ENCODE results near the gene GMFB. TPM values are rescaled to one million over a fixed set of nuclear protein-coding genes. Genes with fewer than 3 reads are reported as not detected.
A peak's percentile ranks its signal among the peaks of the same experiment; 100 is the strongest.
"Not testable (repeated sequence)": the region's sequence is repeated elsewhere in the genome, so short reads cannot be mapped to it uniquely, and the experiment has no call there.

Gene GMFB
- polyA plus RNA-seq, 2 of the 4 experiments (the other 2 are of a cell fraction) = 45.5 to 66.7 TPM

DNA sequence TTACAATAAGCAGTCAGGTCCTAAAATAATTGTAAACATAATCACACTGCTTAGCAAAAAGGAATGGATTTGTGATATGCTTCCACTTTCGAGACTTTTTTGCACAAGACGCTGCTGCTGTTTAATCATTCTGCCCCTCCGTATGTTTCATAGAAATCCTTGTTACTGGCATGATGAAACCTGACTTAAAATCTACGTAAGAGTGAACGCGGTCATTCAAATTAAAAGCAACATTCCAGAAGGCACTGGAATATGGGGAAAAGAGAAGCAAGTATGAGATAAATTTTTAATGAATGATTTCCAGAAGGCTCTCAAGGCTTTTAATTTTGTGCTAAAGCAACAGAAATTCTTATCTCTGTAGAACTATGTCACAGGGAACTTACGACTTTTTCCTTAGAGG, 48.7 kb downstream of the GMFB start:
- H3K27ac ChIP-seq = peak overlapping the region; percentile 94 to 98
- POLR2A ChIA-PET = no interaction called here
- WGBS (ENCODE audit: missing lambda C conversion rate) = 54% methylated on average over 7 of the region's 7 CpGs
- CTCF ChIA-PET = interaction anchor here (0.6 to 1.4 kb wide), 4 partner anchors 17 to 79 kb away, joined by 3 to 6 read pairs (median 4); no protein-coding TSS in a partner anchor
- H3K4me1 ChIP-seq = peaks cover 40% of the 10 kb centered on the region
- H3K4me2 ChIP-seq = peak overlapping the region; percentile 93
- DNase-seq (ENCODE audit: low read depth in 1 of 2, low spot score in 1 of 2) = no peak
- no peak for FAIRE-seq
- H3K9me3 ChIP-seq = no peaks in the 10 kb centered on the region
- no peak for TF ChIP-seq HOXB13 (CRISPR knock-in tag; IDR thresholded peaks at IDR 0.05; ENCODE audit: low read depth)
- TF ChIP-seq RNF2 (IDR thresholded peaks at IDR 0.05; ENCODE audit: borderline replicate concordance, low read depth) = no peak
- TF ChIP-seq RAD21 (conservative IDR thresholded peaks at IDR 0.05 in 1 of 2, IDR thresholded peaks at IDR 0.05 in 1 of 2) = no peak
- no peak for TF ChIP-seq ATOH8 (CRISPR knock-in tag; IDR thresholded peaks at IDR 0.05; ENCODE audit: low read depth)
- no peak for TF ChIP-seq HOXA7 (CRISPR knock-in tag; IDR thresholded peaks at IDR 0.05)
- no peak for TF ChIP-seq FOSB (CRISPR knock-in tag; IDR thresholded peaks at IDR 0.05)
- TF ChIP-seq ZC3H11A (IDR thresholded peaks at IDR 0.05) = no peak
- no peak for TF ChIP-seq HDAC2 (IDR thresholded peaks at IDR 0.05)
- no peak for TF ChIP-seq JUN (IDR thresholded peaks at IDR 0.05)
- TF ChIP-seq NFE2L2 (conservative IDR thresholded peaks at IDR 0.05; ENCODE audit: low read length) = no peak
- no peak for TF ChIP-seq NPAS2 (CRISPR knock-in tag; IDR thresholded peaks at IDR 0.05; ENCODE audit: borderline replicate concordance)
- TF ChIP-seq, protein P1, sequence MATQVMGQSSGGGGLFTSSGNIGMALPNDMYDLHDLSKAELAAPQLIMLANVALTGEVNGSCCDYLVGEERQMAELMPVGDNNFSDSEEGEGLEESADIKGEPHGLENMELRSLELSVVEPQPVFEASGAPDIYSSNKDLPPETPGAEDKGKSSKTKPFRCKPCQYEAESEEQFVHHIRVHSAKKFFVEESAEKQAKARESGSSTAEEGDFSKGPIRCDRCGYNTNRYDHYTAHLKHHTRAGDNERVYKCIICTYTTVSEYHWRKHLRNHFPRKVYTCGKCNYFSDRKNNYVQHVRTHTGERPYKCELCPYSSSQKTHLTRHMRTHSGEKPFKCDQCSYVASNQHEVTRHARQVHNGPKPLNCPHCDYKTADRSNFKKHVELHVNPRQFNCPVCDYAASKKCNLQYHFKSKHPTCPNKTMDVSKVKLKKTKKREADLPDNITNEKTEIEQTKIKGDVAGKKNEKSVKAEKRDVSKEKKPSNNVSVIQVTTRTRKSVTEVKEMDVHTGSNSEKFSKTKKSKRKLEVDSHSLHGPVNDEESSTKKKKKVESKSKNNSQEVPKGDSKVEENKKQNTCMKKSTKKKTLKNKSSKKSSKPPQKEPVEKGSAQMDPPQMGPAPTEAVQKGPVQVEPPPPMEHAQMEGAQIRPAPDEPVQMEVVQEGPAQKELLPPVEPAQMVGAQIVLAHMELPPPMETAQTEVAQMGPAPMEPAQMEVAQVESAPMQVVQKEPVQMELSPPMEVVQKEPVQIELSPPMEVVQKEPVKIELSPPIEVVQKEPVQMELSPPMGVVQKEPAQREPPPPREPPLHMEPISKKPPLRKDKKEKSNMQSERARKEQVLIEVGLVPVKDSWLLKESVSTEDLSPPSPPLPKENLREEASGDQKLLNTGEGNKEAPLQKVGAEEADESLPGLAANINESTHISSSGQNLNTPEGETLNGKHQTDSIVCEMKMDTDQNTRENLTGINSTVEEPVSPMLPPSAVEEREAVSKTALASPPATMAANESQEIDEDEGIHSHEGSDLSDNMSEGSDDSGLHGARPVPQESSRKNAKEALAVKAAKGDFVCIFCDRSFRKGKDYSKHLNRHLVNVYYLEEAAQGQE (IDR thresholded peaks at IDR 0.05) = no peak
- no peak for ATAC-seq
- peak overlapping the region; percentile 78 for H3K4me3 ChIP-seq

- 91% methylated on average over 4 of the region's 4 CpGs for whole genome bisulfite sequencing (ENCODE audit: missing lambda C conversion rate)
- POLR2A ChIA-PET = no interaction called here
- H3K27ac ChIP-seq = no peak overlapping the region
- peak overlapping the region; percentile 93; the same call in 2 of the 3 replicates for H3K4me2 ChIP-seq
- H3K9me3 ChIP-seq = no peaks in the 10 kb centered on the region
- DNase-seq (ENCODE audit: low read depth in 1 of 2, low spot score in 1 of 2) = no peak
- no peak overlapping the region for H3K4me3 ChIP-seq
- TF ChIP-seq CHD4 (IDR thresholded peaks at IDR 0.05; ENCODE audit: borderline replicate concordance) (no peak), JUN (IDR thresholded peaks at IDR 0.05) (no peak), USF2 (IDR thresholded peaks at IDR 0.05) (no peak), ATOH8 (CRISPR knock-in tag; IDR thresholded peaks at IDR 0.05; ENCODE audit: low read depth) (no peak), EHF (CRISPR knock-in tag; IDR thresholded peaks at IDR 0.05) (no peak), SREBF2 (IDR thresholded peaks at IDR 0.05) (no peak)
- TF ChIP-seq, protein P2, sequence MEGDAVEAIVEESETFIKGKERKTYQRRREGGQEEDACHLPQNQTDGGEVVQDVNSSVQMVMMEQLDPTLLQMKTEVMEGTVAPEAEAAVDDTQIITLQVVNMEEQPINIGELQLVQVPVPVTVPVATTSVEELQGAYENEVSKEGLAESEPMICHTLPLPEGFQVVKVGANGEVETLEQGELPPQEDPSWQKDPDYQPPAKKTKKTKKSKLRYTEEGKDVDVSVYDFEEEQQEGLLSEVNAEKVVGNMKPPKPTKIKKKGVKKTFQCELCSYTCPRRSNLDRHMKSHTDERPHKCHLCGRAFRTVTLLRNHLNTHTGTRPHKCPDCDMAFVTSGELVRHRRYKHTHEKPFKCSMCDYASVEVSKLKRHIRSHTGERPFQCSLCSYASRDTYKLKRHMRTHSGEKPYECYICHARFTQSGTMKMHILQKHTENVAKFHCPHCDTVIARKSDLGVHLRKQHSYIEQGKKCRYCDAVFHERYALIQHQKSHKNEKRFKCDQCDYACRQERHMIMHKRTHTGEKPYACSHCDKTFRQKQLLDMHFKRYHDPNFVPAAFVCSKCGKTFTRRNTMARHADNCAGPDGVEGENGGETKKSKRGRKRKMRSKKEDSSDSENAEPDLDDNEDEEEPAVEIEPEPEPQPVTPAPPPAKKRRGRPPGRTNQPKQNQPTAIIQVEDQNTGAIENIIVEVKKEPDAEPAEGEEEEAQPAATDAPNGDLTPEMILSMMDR (IDR thresholded peaks at IDR 0.05) = no peak
- TF ChIP-seq, protein P3, sequence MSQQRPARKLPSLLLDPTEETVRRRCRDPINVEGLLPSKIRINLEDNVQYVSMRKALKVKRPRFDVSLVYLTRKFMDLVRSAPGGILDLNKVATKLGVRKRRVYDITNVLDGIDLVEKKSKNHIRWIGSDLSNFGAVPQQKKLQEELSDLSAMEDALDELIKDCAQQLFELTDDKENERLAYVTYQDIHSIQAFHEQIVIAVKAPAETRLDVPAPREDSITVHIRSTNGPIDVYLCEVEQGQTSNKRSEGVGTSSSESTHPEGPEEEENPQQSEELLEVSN (IDR thresholded peaks at IDR 0.05; ENCODE audit: borderline replicate concordance, low read depth) = no peak
- CTCF ChIA-PET = interaction anchor here (0.7 to 2.1 kb wide), 3 partner anchors 15 to 72 kb away, joined by 3 to 9 read pairs (median 4); partner anchors contain the start of gene CDKN3
- peaks cover 40% of the 10 kb centered on the region for H3K4me1 ChIP-seq
- no peak for FAIRE-seq
- no peak for ATAC-seq
Observed at GRCh38 chr14:54438703-54439102, 50.1 kb downstream of the GMFB start.

DNA sequence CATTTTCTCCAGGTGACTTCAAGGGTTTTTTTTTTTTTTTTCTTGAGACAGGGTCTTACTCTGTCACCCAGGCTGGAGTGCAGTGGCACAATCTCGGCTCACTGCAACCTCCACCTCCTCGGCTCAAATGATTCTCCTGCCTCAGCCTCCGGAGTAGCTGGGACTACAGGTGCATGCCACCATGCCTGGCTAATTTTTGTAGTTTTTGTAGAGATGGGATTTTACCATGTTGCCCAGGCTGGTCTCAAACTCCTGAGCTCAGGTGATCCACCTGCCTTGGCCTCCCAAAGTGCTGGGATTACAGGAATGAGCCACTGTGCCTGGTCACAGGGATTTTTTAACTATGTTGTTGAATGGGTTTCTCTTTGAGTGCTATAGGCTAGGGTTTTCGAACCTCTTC, 50.8 kb downstream of the GMFB start:
- FAIRE-seq, POLR2A ChIA-PET: not testable (repeated sequence)
- 97% methylated on average over 4 of the region's 4 CpGs for WGBS (ENCODE audit: missing lambda C conversion rate)

More for the DNA sequence above, 50.8 kb downstream of the GMFB start:
- H3K4me3 ChIP-seq; H3K27ac ChIP-seq; ATAC-seq; H3K4me2 ChIP-seq; DNase-seq (ENCODE audit: low read depth in 1 of 2, low spot score in 1 of 2); H3K9me3 ChIP-seq: not testable (repeated sequence)
- CTCF ChIA-PET = interaction anchor here (0.6 to 2.1 kb wide), 3 partner anchors 14 to 1130 kb away, joined by 3 to 9 read pairs (median 4); partner anchors contain the start of gene CDKN3
- peaks cover 40% of the 10 kb centered on the region for H3K4me1 ChIP-seq

Data from A549 (cell line).